GM08714 (cell line): Measurements from ENCODE around the gene TRIP13.

Source experiments
- H3K4me3 ChIP-seq: fragments of 200-500 bp; sonication (Bioruptor generic); 2 replicates; pipeline ENCODE4 v1.5.1; 2014; ENCODE audit warnings: mild to moderate bottlenecking, low read length, inconsistent platforms
- ZNF274 ChIP-seq: IDR thresholded peaks from 2 replicates; pipeline ENCODE4 v1.6.1; 2012; ENCODE audit warnings: mild to moderate bottlenecking, low read depth, low read length

TRIP13 gene

DNA sequence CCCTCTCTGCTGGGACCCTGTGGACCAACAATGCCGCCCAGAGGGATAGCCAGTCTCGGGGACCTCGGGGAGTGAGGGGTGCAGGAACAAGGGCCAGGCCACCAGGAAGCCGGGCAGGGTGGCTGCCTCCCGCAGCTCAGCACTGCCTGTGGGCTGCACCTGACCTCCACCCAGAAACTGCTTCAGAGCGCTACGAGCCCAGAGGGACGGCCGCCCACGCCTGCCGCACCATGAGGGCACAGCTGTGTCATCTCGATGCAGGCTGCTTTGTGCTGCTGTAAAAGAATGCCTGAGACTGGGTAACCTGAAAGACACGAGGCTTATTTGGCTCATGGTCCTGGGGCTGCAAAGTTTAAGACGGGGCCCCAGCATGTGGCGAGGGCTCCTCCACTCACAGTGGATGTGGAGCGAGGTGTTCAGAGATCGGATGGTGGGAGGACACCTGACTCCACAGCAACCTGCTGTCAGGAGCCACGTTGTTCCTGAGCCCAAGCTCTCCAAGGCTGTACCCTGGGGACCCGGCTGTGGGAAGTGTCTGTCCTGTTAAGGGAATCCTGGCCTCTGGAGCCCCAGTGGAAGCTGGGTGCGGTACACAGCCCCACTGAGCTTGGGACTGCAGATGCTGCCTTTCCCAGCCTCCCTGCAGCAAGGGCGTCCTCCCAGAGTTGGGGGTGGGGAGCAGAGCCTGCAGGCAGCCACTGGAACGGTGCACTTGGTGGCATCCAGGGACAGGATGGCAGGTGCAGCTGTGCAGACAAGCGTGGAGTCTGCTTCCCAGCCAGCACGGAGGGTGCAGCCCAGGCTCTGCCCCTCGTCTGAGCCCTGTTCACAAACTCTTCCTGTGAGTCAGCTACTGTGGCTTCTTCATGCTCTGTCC lies 30.1 kb upstream of the TRIP13 start:
- TF ChIP-seq ZNF274: no peak
- no peak overlapping the region for H3K4me3 ChIP-seq

GRCh38 chr5:863244-863805 lies 29.4 kb upstream of the TRIP13 start:
- no peak overlapping the region for H3K4me3 ChIP-seq
- no peak for TF ChIP-seq ZNF274

- H3K4me3 ChIP-seq: no peak overlapping the region
- no peak for TF ChIP-seq ZNF274
Observed at GRCh38 chr5:864492-865167, 28.1 kb upstream of the TRIP13 start.

DNA sequence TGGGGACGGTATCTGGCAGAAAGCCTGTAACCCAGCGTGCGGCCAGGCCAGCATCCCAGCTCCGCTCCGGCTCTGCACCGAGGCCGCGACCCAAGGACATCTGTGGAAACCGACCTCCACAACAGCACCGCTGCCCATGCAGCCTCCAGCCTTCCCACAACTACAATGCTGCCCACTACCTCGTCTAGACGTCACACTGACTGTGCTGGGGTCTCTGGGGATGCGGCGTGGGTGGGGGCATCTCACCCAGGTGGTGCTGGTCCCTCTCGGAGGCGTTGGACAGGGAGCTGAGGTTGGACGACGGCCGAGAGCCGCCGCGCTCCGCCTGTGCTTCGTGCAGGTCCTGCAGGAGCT lies 27.5 kb upstream of the TRIP13 start:
- no peak overlapping the region for H3K4me3 ChIP-seq
- TF ChIP-seq ZNF274: no peak

DNA sequence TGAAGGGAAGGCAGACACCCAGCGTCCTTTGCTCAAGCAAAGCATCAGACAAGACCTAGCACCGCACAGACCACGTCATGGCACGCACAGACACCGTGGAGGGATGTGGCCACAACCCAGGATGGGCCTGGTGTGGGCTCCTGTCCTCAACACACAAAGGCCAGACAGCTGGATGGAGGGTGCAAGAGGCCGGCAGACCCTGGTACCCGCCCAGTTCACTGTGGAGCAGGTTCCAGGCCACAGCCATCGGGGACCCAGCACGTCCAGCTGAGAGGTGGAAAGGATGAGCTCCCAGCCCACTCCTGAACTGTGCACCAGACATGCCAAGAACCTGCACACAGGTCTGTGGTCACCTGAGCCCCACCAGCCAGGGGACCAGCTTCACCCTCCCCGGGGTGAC lies 26.9 kb upstream of the TRIP13 start:
- H3K4me3 ChIP-seq: no peak overlapping the region
- TF ChIP-seq ZNF274: no peak

DNA sequence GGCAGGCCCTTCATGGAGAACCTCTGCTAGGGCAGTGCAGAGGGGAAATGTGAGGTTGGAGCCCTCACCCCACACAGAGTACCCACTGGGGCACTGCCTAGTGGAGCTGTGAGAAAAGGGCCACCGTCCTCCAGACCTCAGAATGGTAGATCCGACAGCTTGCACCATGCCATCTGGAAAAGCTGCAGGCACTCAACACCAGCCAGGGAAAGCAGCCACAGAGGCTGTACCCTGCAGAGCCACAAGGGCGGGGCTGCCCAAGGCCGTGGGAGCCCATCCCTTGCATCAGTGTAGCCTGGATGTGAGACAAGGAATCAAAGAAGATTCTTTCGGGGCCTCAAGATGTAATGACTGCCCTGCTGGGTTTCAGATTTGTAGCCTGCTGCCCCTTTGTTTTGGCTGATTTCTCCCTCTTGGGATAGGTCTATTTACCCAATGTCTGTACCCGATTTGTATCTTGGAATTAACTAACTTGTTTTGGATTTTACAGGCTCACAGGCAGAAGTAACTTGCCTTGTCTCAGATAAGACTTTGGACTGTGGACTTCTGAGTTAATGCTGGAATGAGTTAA lies 25.3 kb upstream of the TRIP13 start:
- no peak overlapping the region for H3K4me3 ChIP-seq
- TF ChIP-seq ZNF274: no peak

- no peak for TF ChIP-seq ZNF274
- no peak overlapping the region for H3K4me3 ChIP-seq
Observed at GRCh38 chr5:868428-869135, 24.1 kb upstream of the TRIP13 start.

GRCh38 chr5:870956-871355 lies 21.7 kb upstream of the TRIP13 start:
- TF ChIP-seq ZNF274: no peak
- no peak overlapping the region for H3K4me3 ChIP-seq

- no peak for TF ChIP-seq ZNF274
- no peak overlapping the region for H3K4me3 ChIP-seq
Observed at GRCh38 chr5:871596-872298, 20.9 kb upstream of the TRIP13 start.

DNA sequence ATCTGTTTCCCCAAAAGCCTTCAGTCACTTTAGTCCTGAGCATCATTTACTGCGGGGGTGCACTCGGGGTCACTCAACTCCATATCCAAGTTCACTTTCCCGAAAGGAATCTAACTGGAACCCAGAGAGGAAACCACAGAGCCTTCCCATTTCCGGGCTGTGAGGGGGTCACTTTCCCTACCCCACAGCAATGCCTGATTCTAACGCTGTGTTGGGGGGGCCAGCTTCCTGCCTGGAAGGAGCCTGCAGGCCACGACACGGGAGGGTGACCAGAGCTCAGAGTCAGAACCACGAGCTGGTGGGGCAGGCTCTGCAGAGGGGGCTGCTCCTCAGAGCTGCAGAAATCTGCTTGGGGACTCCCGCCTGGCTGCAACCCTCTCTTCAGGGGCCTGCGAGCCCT lies 20.4 kb upstream of the TRIP13 start:
- TF ChIP-seq ZNF274: no peak
- H3K4me3 ChIP-seq: no peak overlapping the region

DNA sequence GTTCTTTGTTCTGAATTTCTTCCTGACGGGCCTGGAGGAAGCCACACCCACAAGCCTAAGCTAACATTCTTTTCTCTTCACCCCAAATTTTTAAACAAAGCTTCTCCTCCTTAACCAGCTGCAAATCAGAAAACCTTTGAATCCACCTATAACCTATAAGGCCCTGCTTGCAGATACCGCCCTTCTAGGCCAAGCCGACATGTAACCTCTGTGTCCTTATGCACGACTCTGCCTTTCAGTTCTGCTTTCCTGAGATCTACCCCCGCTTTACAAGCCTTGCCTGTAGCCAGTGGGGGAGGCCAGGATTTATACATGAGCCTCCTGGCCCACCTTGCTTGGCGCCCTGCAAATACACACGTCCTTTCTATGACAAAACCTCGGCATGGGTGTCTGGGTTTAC lies 19.4 kb upstream of the TRIP13 start:
- TF ChIP-seq ZNF274: no peak
- H3K4me3 ChIP-seq: no peak overlapping the region

GRCh38 chr5:875931-876330 lies 16.8 kb upstream of the TRIP13 start:
- no peak for TF ChIP-seq ZNF274
- H3K4me3 ChIP-seq: no peak overlapping the region
